GM10248 (cell line): ENCODE measurements around the gene CEP128.

Experiments
- CTCF ChIA-PET: fragments of 300-600 bp; sonication (Branson Sonifier 250); formaldehyde crosslinking; extraction: SDS; loops from one replicate; lab custom pipeline; 2021; ENCODE audit warnings: antibody characterized with exemption; lab: Yijun Ruan, JAX
- POLR2A ChIA-PET: fragments of 350-650 bp; sonication (Branson Sonifier 250); formaldehyde crosslinking; extraction: SDS; loops from one replicate; lab custom pipeline; 2020; ENCODE audit warnings: antibody characterized with exemption; lab: Yijun Ruan, JAX
- DNase-seq: peaks from one replicate; pipeline ENCODE4 v3.0.0; 2012; ENCODE audit errors: extremely low spot score
- CTCF ChIP-seq: IDR thresholded peaks from 2 replicates; pipeline ENCODE4 v1.5.1; 2012; ENCODE audit warnings: mild to moderate bottlenecking, low read depth; ENCODE audit errors: extremely low read depth, missing control alignments, control extremely low read depth

CEP128 gene

DNA sequence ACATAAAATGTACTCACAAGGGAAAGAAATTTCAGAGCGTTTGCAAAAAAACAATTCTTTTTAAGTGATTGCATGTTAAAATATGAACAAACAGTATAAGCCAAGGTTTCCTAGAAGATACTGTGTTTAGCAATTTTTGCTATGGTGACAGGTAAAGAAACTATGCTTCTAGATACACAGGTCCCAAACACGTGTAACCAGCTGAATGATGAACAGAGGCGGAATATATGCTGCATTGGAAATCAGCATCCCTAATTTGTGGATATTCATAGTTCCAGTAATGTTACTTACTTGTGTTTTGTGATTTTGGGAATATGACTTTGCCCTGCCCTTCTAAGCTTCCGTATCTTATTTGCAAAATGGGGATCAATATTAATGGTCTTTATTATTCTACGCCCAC lies 403.9 kb downstream of the CEP128 start:
- CTCF ChIA-PET = no interaction called here
- no peak for TF ChIP-seq CTCF
- DNase-seq = no peak
- POLR2A ChIA-PET = no interaction called here

DNA sequence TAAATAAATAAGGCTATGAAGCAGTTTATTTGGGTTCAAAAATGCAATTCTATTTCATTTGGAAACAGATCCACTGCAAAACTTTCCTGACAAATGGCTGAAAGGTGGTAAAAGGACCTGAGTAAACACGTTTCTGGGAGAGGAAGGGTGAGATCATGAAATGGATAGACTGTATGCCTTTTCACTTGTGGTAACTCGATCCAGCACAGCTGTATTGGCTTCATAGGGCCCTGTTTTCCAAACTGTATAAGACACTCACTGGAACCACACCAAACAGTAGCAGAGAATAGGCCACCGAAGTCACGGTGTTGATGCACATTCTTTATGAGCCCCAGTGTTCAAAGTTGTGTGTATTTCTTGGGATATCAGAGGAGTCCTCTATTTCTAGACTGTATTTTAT lies 405.1 kb downstream of the CEP128 start:
- TF ChIP-seq CTCF = no peak
- DNase-seq = no peak
- POLR2A ChIA-PET = no interaction called here
- CTCF ChIA-PET = no interaction called here

- no peak for TF ChIP-seq CTCF
- ChIA-PET CTCF (no interaction called here), POLR2A (no interaction called here)
- no peak for DNase-seq
Measured at GRCh38 chr14:80535171-80535570, 406.4 kb downstream of the CEP128 start.

DNA sequence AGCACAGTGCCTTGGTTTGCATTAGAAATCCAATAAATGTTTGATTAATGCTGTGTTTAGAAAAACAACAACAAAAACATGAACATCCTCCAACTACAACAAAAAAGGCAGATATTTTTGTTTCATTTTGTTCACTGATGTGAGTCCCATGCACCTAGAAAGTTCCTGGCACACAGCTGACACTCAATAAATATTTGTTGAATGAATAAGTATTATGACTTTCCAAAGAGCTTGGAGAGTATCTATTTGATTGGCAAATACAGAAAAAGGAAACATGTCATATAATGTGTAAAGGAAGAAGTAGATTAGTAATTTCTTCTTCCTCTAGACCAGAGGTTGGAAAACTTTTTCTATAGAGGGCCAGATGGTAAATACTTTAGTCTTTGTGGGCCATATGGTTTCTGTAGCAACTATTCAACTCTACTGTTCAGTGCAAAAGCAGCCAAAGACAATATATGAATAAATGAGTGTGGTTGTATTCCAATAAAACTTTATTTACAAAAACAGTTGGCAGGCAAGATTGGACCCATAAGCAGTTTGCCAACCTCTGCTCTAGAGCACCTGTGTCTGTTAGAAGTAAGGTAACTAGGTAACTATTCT lies 417.9 kb downstream of the CEP128 start:
- ChIA-PET POLR2A (no interaction called here), CTCF (interaction anchor here (1.6 kb wide), 1 partner anchor 9 kb away, joined by 3 read pairs; no protein-coding TSS in a partner anchor)
- DNase-seq = no peak

GRCh38 chr14:80522936-80523335 lies 418.6 kb downstream of the CEP128 start:
- ChIA-PET POLR2A (no interaction called here), CTCF (interaction anchor here (1.2 to 1.6 kb wide), 2 partner anchors 8 to 46 kb away, joined by 3 read pairs; no protein-coding TSS in a partner anchor)
- no peak for TF ChIP-seq CTCF
- no peak for DNase-seq

More for the DNA sequence above, 417.9 kb downstream of the CEP128 start:
- no peak for TF ChIP-seq CTCF

DNA sequence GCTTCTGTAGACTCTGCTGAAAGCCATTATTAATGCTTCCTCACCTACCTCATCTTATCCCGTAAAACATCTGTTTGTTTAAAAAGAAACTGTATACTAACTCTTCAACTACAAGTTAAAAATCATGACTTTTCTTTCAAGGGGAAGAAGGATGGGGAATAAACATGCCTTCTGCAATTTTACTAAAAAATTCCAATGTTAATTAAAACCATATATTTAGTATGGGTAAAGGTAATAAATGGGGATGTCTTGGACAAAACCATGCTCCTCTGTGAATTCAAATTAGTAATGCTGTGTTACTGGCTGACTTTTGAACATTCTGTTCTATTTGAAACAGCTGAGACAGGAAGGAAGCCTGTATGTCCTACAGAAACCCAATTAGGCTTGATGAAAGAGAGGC lies 419.1 kb downstream of the CEP128 start:
- CTCF ChIA-PET = interaction anchor here (1.2 kb wide), 1 partner anchor 46 kb away, joined by 3 read pairs; no protein-coding TSS in a partner anchor
- no peak for TF ChIP-seq CTCF
- DNase-seq = no peak
- POLR2A ChIA-PET = no interaction called here
